GM21423 (cell line): Measurements from ENCODE around the gene MYO1E.
"Not testable (repeated sequence)": the region's sequence is repeated elsewhere in the genome, so short reads cannot be mapped to it uniquely, and the experiment has no call there.

Experiments used
- ATAC-seq: cut with Tn5 transposase; IDR thresholded peaks from one replicate; pipeline ENCODE4 v1.9.1; 2021; ENCODE audit warnings: mild to moderate bottlenecking, moderate library complexity; ENCODE audit not compliant: unreplicated experiment

MYO1E gene

GRCh38 chr15:59372352-59373211 is at the start of gene MYO1E:
Gene MYO1E (minus strand): TSS chr15:59372871. CDS start chr15:59372500, 371 bp downstream.
- peak; percentile 60 for ATAC-seq

GRCh38 chr15:59420986-59421618 is 48.4 kb upstream of the MYO1E start:
- no peak for ATAC-seq

- ATAC-seq = no peak
Observed at GRCh38 chr15:59420108-59420507, 47.4 kb upstream of the MYO1E start.

GRCh38 chr15:59419170-59419569 is 46.5 kb upstream of the MYO1E start:
- ATAC-seq = no peak

- ATAC-seq = no peak
Observed at GRCh38 chr15:59416816-59417215, 44.1 kb upstream of the MYO1E start.

GRCh38 chr15:59413577-59413976 is 40.9 kb upstream of the MYO1E start:
- ATAC-seq = no peak

- peak; percentile 22 for ATAC-seq
Observed at GRCh38 chr15:59410391-59410896, 37.8 kb upstream of the MYO1E start.

- ATAC-seq = no peak
Observed at GRCh38 chr15:59407946-59408345, 35.3 kb upstream of the MYO1E start.

GRCh38 chr15:59406446-59406845 is 33.8 kb upstream of the MYO1E start:
- no peak for ATAC-seq

GRCh38 chr15:59405079-59405478 is 32.4 kb upstream of the MYO1E start:
- ATAC-seq = no peak

GRCh38 chr15:59401824-59402569 is 29.3 kb upstream of the MYO1E start:
- ATAC-seq = no peak

GRCh38 chr15:59401051-59401823 is 28.6 kb upstream of the MYO1E start:
- ATAC-seq = not testable (repeated sequence)

- peak; percentile 12 for ATAC-seq
Observed at GRCh38 chr15:59400103-59400813, 27.6 kb upstream of the MYO1E start.

GRCh38 chr15:59399465-59400102 is 26.9 kb upstream of the MYO1E start:
- ATAC-seq = peak; percentile 82

GRCh38 chr15:59398220-59398619 is 25.5 kb upstream of the MYO1E start:
- ATAC-seq = no peak

GRCh38 chr15:59396679-59397078 is 24.0 kb upstream of the MYO1E start:
- no peak for ATAC-seq

- ATAC-seq = no peak
Observed at GRCh38 chr15:59396211-59396610, 23.5 kb upstream of the MYO1E start.

- ATAC-seq = no peak
Observed at GRCh38 chr15:59394166-59394661, 21.5 kb upstream of the MYO1E start.

GRCh38 chr15:59392299-59392698 is 19.6 kb upstream of the MYO1E start:
- no peak for ATAC-seq
